Prostate gland (tissue), 2 donors: ENCODE data around the gene CLMP.

ENCODE experiments used
- POLR2A ChIP-seq: fragments of 450-650 bp; IDR thresholded peaks from one replicate; pipeline ENCODE4 v1.6.1; 2016; ENCODE audit warnings: antibody characterized with exemption, mild to moderate bottlenecking
- POLR2AphosphoS5 ChIP-seq: sonication (generic); formaldehyde crosslinking; IDR thresholded peaks from one replicate; pipeline ENCODE4 v1.6.1; 2017; ENCODE audit warnings: antibody characterized with exemption
- TF ChIP-seq, protein P1 (sequence below), 4 experiments: fragments of 200-600 bp in 2 of 4; fragments of 450-650 bp in 2 of 4; sonication (generic) in 2 of 4; IDR thresholded peaks; 1 replicate in 3 of 4; 2 replicates in 1 of 4; pipeline ENCODE4 v1.5.1; 2016 to 2019; ENCODE audit warnings: antibody characterized with exemption in 4 of 4, mild to moderate bottlenecking in 2 of 4, moderate library complexity in 2 of 4

GRCh38 chr11:123181767-123182500 lies 13.1 kb downstream of the CLMP start:
- TF ChIP-seq POLR2A (no peak), POLR2AphosphoS5 (no peak)
- TF ChIP-seq, protein P1, sequence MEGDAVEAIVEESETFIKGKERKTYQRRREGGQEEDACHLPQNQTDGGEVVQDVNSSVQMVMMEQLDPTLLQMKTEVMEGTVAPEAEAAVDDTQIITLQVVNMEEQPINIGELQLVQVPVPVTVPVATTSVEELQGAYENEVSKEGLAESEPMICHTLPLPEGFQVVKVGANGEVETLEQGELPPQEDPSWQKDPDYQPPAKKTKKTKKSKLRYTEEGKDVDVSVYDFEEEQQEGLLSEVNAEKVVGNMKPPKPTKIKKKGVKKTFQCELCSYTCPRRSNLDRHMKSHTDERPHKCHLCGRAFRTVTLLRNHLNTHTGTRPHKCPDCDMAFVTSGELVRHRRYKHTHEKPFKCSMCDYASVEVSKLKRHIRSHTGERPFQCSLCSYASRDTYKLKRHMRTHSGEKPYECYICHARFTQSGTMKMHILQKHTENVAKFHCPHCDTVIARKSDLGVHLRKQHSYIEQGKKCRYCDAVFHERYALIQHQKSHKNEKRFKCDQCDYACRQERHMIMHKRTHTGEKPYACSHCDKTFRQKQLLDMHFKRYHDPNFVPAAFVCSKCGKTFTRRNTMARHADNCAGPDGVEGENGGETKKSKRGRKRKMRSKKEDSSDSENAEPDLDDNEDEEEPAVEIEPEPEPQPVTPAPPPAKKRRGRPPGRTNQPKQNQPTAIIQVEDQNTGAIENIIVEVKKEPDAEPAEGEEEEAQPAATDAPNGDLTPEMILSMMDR (IDR thresholded peaks at IDR 0.05): no peak
